PC-9 (cell line): ENCODE data around the gene ANO8.

Experiments
- CTCF ChIP-seq: fragments of 200-600 bp; sonication (generic); conservative IDR thresholded peaks from 2 replicates; pipeline ENCODE4 v1.6.1; 2017; ENCODE audit warnings: mixed run types, antibody characterized with exemption, mild to moderate bottlenecking, moderate library complexity
- EZH2 ChIP-seq: fragments of 200-600 bp; sonication (generic); IDR thresholded peaks from 2 replicates; pipeline ENCODE4 v1.8.0; 2017; ENCODE audit warnings: antibody characterized with exemption, low read depth

DNA sequence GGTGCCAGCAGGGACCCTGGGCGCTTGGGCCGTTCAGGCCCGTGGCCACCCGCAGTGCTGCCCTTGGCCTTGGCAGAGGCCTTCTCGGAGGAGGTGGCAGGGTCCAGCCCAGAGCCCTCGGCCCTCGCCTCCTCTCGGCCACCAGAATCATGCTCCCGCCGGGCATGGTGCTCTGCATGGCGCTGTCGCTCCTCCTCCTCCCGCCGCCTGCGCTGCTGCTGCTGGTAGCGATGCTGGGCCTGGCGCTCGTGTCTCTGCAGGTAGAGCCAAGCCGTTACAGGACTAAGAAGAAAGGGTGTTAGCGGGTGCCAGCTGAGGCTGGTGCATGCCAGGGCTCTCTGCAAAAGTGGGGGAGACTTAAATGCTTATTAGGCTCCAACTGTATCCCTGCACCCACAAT is 9.5 kb downstream of the ANO8 start:
- TF ChIP-seq CTCF (no peak), EZH2 (no peak)
